ENCODE measurements around the gene SLC5A1. TPM values are rescaled to one million over a fixed set of nuclear protein-coding genes. Genes with fewer than 3 reads are reported as not detected.

The SLC5A1 gene
- total and polyA plus RNA-seq, 2 of the 8 experiments (the other 6 are each of a cell fraction or from before 2014, with no cell fraction given) = 0.06 TPM; not detected in 1

GRCh38 chr22:32052936-32053791 lies 10.1 kb downstream of the SLC5A1 start:
- no peak overlapping the region for H4K91ac ChIP-seq (replicated peaks; ENCODE audit: insufficient read length, low read length)
- no peak overlapping the region for H3K23ac ChIP-seq (ENCODE audit: insufficient read length)
- H2BK15ac ChIP-seq (ENCODE audit: low read length) = no peak overlapping the region
- no peaks in the 10 kb centered on the region for H3K9me3 ChIP-seq (ENCODE audit: insufficient read depth in 2 of 2, low read depth in 1 of 2, low read length in 1 of 2)
- no peaks in the 10 kb centered on the region for H3K79me2 ChIP-seq (ENCODE audit: control insufficient read depth in 1 of 2, insufficient read depth in 2 of 2, low read length in 2 of 2)
- H2BK120ac ChIP-seq (replicated peaks; ENCODE audit: low read depth, low read length) = no peak overlapping the region
- H2AK5ac ChIP-seq (ENCODE audit: low read depth, low read length) = no peak overlapping the region
- WGBS, 2 experiments (ENCODE audit: extremely low coverage in 1 of 2, insufficient coverage in 1 of 2, insufficient read length in 1 of 2, insufficient replicate concordance in 2 of 2, low coverage in 1 of 2, low lambda C conversion rate in 2 of 2, missing lambda C conversion rate in 1 of 2) = 84% methylated on average over 5 of the region's 5 CpGs; no CpG with 5 or more reads in 1 of the 2 experiments
- H3K4ac ChIP-seq (replicated peaks; ENCODE audit: insufficient read length, low read depth, low read length) = no peak overlapping the region
- no peak overlapping the region for H2AFZ ChIP-seq (ENCODE audit: low read length)
- no peak overlapping the region for H2BK12ac ChIP-seq (ENCODE audit: low read depth, low read length)
- no peaks in the 10 kb centered on the region for H4K20me1 ChIP-seq (replicated peaks in 1 of 2; ENCODE audit: control insufficient read depth in 1 of 2, insufficient read depth in 2 of 2, low read length in 2 of 2)
- H3K14ac ChIP-seq (ENCODE audit: insufficient read length) = no peak overlapping the region
- DNase-seq (ENCODE audit: low read depth in 1 of 2, low spot score in 2 of 2) (no peak), FAIRE-seq (no peak)
- no peak overlapping the region for H4K8ac ChIP-seq (ENCODE audit: extremely low read depth, insufficient read depth, low read length)
- H3K4me1 ChIP-seq (replicated peaks in 1 of 4; ENCODE audit: control insufficient read depth in 3 of 4, insufficient read depth in 4 of 4, low read length in 3 of 4) = no peaks in the 10 kb centered on the region
- H3K4me2 ChIP-seq (ENCODE audit: insufficient read depth in 1 of 2, low read depth in 2 of 2, low read length in 2 of 2) = no peak overlapping the region
- H3K79me1 ChIP-seq (ENCODE audit: low read depth, low read length) = no peaks in the 10 kb centered on the region
- no peak overlapping the region for H3K9ac ChIP-seq (replicated peaks in 1 of 4; ENCODE audit: extremely low read depth in 1 of 4, low read depth in 3 of 4, low read length in 3 of 4)
- H3K4me3 ChIP-seq (ENCODE audit: extremely low read depth in 1 of 4, insufficient read depth in 2 of 4, low read depth in 3 of 4, low read length in 4 of 4) = no peak overlapping the region
- H4K5ac ChIP-seq (ENCODE audit: insufficient read length, low read depth, low read length) = no peak overlapping the region
- H3K56ac ChIP-seq (replicated peaks; ENCODE audit: insufficient read length, low read depth, low read length) = no peak overlapping the region
- no peak for TF ChIP-seq RXRA (IDR thresholded peaks at IDR 0.05; ENCODE audit: insufficient read depth, low read depth, low read length)
- H3K36me3 ChIP-seq (ENCODE audit: control insufficient read depth in 2 of 4, insufficient read depth in 4 of 4, low read length in 3 of 4) = no peaks in the 10 kb centered on the region
- H3K27ac ChIP-seq (ENCODE audit: low read depth, low read length) = no peak overlapping the region
- CTCF ChIA-PET (ENCODE audit: partially characterized antibody) = interaction anchor here (0.6 to 1.0 kb wide), 2 partner anchors 13 to 58 kb away, joined by 3 to 4 read pairs; no protein-coding TSS in a partner anchor
- 0 out of 2 replicates have a peak, but pooled peaks cover 2% of the 10 kb centered on the region for H3K23me2 ChIP-seq (ENCODE audit: low read depth, low read length)
- no peak overlapping the region for H2BK5ac ChIP-seq (ENCODE audit: low read depth, low read length)
- POLR2A ChIA-PET (ENCODE audit: partially characterized antibody) = no interaction called here
- no peak overlapping the region for H2BK20ac ChIP-seq (ENCODE audit: low read length)
- H3K18ac ChIP-seq (ENCODE audit: extremely low read depth, low read length) = no peak overlapping the region
- no peaks in the 10 kb centered on the region; a peak in 2 of 7 replicates for H3K27me3 ChIP-seq (replicated peaks in 1 of 4; ENCODE audit: control insufficient read depth in 3 of 4, extremely low read depth in 1 of 4, insufficient read depth in 3 of 4, low read length in 3 of 4)

Data from H1 (cell line).